K562 (cell line): ENCODE measurements around the gene TBRG4. TPM values are rescaled to one million over a fixed set of nuclear protein-coding genes. Genes with fewer than 3 reads are reported as not detected.
A peak's percentile ranks its signal among the peaks of the same experiment; 100 is the strongest.

Experiments
- AFF1 ChIP-seq, 2 experiments: fragments of 450-650 bp; IDR thresholded peaks; 2 replicates each; pipeline ENCODE4 v1.6.1; 2018; ENCODE audit warnings: mild to moderate bottlenecking in 2 of 2, low read depth in 1 of 2; ENCODE audit not compliant: partially characterized antibody in 2 of 2
- CBX5 ChIP-seq: IDR thresholded peaks from 2 replicates; pipeline ENCODE4 v1.6.1; 2014; ENCODE audit warnings: low read depth, borderline replicate concordance
- ELK1 ChIP-seq: sonication (generic); formaldehyde crosslinking; IDR thresholded peaks from 2 replicates; pipeline ENCODE4 v1.8.1; 2022; ENCODE audit warnings: missing genetic modification reagents
- FUS ChIP-seq: fragments of 200-400 bp; formaldehyde crosslinking; optimal IDR thresholded peaks from 2 replicates; pipeline ENCODE3; 2017; ENCODE audit warnings: low read depth, low read length
- NR0B1 ChIP-seq: fragments of 450-650 bp; IDR thresholded peaks from one replicate; pipeline ENCODE4 v1.6.1; 2018; ENCODE audit warnings: mild to moderate bottlenecking, moderate library complexity; ENCODE audit not compliant: partially characterized antibody
- SMAD3 ChIP-seq: fragments of 450-650 bp; formaldehyde crosslinking; conservative IDR thresholded peaks from 2 replicates; pipeline ENCODE4 v1.4.0; 2020; ENCODE audit warnings: mild to moderate bottlenecking
- TFE3 ChIP-seq: fragments of 450-650 bp; formaldehyde crosslinking; IDR thresholded peaks from 2 replicates; pipeline ENCODE4 v1.4.0; 2020; ENCODE audit warnings: mild to moderate bottlenecking, mixed read lengths
- ZNF217 ChIP-seq: sonication (generic); formaldehyde crosslinking; IDR thresholded peaks from 2 replicates; pipeline ENCODE4 v1.8.0; 2022; ENCODE audit warnings: mild to moderate bottlenecking, missing genetic modification reagents
- ZNF407 ChIP-seq: fragments of 450-650 bp; IDR thresholded peaks from 2 replicates; pipeline ENCODE4 v1.6.1; 2016; ENCODE audit warnings: low read depth
- polyA plus RNA-seq, 8 experiments: library from polyadenylated mRNA; depleted of rRNA in 4 of 8; stranded (reverse) in 5 of 8; unstranded in 3 of 8; fragments of >200 nt; fragmentation: Nextera tagmentation in 2 of 8; fragmentation: Illumina TruSeq in 1 of 8; extraction: Ambion mirVana in 2 of 8; extraction: Trizol in 1 of 8; gene quantifications; 2 replicates each; pipeline versions ENCODE4 v1.2.1 to v1.2.3, GENCODE V29; 2011 to 2014; ENCODE audit warnings: inconsistent platforms in 1 of 8, missing spikeins in 1 of 8
- total RNA-seq, 7 experiments: library from RNA; depleted of rRNA in 6 of 7; stranded (reverse); fragments of >200 nt in 6 of 7; fragmentation: Illumina TruSeq in 2 of 7; extraction: Trizol in 2 of 7; gene quantifications; 2 replicates each; pipeline versions ENCODE4 v1.2.1 to v1.2.3, GENCODE V29; 2011 to 2021; ENCODE audit warnings: low replicate concordance in 1 of 7

The TBRG4 gene
- total and polyA plus RNA-seq, 9 of the 15 experiments (the other 6 are each of a cell fraction or from before 2014, with no cell fraction given) = 11.2 to 322 (median 216) TPM

GRCh38 chr7:45111298-45112223 lies at the start of gene TBRG4 (continued):
- TF ChIP-seq ZNF407 (no peak), CBX5 (no peak), NR0B1 (no peak), ZNF217 (CRISPR knock-in tag) (no peak), AFF1 (IDR thresholded peaks at IDR 0.05; ENCODE audit: low read depth in 1 of 2, partially characterized antibody in 2 of 2) (peak; percentile 37 to 62), SMAD3 (CRISPR knock-in tag) (no peak), FUS (no peak), ELK1 (no peak), TFE3 (no peak)
